Chondrocyte (in vitro differentiated cells): ENCODE results near the gene CDCA7. TPM values are rescaled to one million over a fixed set of nuclear protein-coding genes. Genes with fewer than 3 reads are reported as not detected.
A peak's percentile ranks its signal among the peaks of the same experiment; 100 is the strongest.

Experiments used
- DNase-seq: peaks from one replicate; pipeline ENCODE4 v3.0.0; 2021; ENCODE audit warnings: mixed read lengths, low spot score
- H3K27ac Mint-ChIP-seq: one replicate; pipeline ENCODE4 v1.8.0; 2021; ENCODE audit warnings: mild to moderate bottlenecking, moderate library complexity, mixed read lengths; ENCODE audit not compliant: unreplicated experiment
- H3K27me3 Mint-ChIP-seq: 2 replicates; pipeline ENCODE4 v1.8.0; 2021; ENCODE audit warnings: low read depth, mixed read lengths
- H3K36me3 Mint-ChIP-seq: 2 replicates; pipeline ENCODE4 v1.8.0; 2021; ENCODE audit warnings: low read depth, mixed read lengths
- H3K4me1 Mint-ChIP-seq: 2 replicates; pipeline ENCODE4 v1.8.0; 2021; ENCODE audit warnings: low read depth, mild to moderate bottlenecking, mixed read lengths
- H3K4me3 Mint-ChIP-seq: one replicate; pipeline ENCODE4 v1.8.0; 2021; ENCODE audit warnings: mild to moderate bottlenecking, moderate library complexity, mixed read lengths; ENCODE audit not compliant: unreplicated experiment
- H3K9me3 Mint-ChIP-seq: 2 replicates; pipeline ENCODE4 v1.8.0; 2021; ENCODE audit warnings: low read depth, mixed read lengths
- CTCF ChIP-seq: fragments of 200-600 bp; sonication (generic); IDR thresholded peaks from 2 replicates; pipeline ENCODE4 v1.5.0; 2021; ENCODE audit warnings: antibody characterized with exemption, mild to moderate bottlenecking, moderate library complexity
- total RNA-seq: library from RNA; stranded (reverse); gene quantifications from 3 replicates; pipeline ENCODE4 v1.2.1, GENCODE V29; 2021

CDCA7 gene
- total RNA-seq, 1 donor from 2014 or later = 5.4 TPM

GRCh38 chr2:173353556-173353955, 1.1 kb upstream of the CDCA7 start:
- TF ChIP-seq CTCF = no peak
- H3K27me3 Mint-ChIP-seq = peaks cover 5% of the 10 kb centered on the region
- H3K27ac Mint-ChIP-seq = no peak overlapping the region
- no peak overlapping the region for H3K4me3 Mint-ChIP-seq
- no peak for DNase-seq
- no peaks in the 10 kb centered on the region for H3K9me3 Mint-ChIP-seq
- H3K4me1 Mint-ChIP-seq = peaks cover 15% of the 10 kb centered on the region
- H3K36me3 Mint-ChIP-seq = no peaks in the 10 kb centered on the region

- TF ChIP-seq CTCF = no peak
- H3K27ac Mint-ChIP-seq = peak overlapping the region; percentile 84
- DNase-seq = no peak
- peaks cover 5% of the 10 kb centered on the region for H3K27me3 Mint-ChIP-seq
- H3K4me1 Mint-ChIP-seq = peaks cover 15% of the 10 kb centered on the region
- H3K9me3 Mint-ChIP-seq = no peaks in the 10 kb centered on the region
- peak overlapping the region; percentile 77 for H3K4me3 Mint-ChIP-seq
- no peaks in the 10 kb centered on the region for H3K36me3 Mint-ChIP-seq
Observed at GRCh38 chr2:173354073-173354581, 545 bp upstream of the CDCA7 start.

GRCh38 chr2:173355132-173355865, 627 bp downstream of the CDCA7 start:
- Mint-ChIP-seq H3K36me3 (no peaks in the 10 kb centered on the region), H3K4me1 (peaks cover 15% of the 10 kb centered on the region), H3K4me3 (peak overlapping the region; percentile 87), H3K27me3 (peaks cover 5% of the 10 kb centered on the region), H3K9me3 (no peaks in the 10 kb centered on the region), H3K27ac (peak overlapping the region; percentile 68)
- TF ChIP-seq CTCF = no peak
- DNase-seq = no peak

- Mint-ChIP-seq H3K9me3 (no peaks in the 10 kb centered on the region), H3K4me1 (peaks cover 15% of the 10 kb centered on the region), H3K36me3 (no peaks in the 10 kb centered on the region), H3K4me3 (peak overlapping the region; percentile 87), H3K27ac (peak overlapping the region; percentile 68), H3K27me3 (peaks cover 5% of the 10 kb centered on the region)
- TF ChIP-seq CTCF = no peak
- no peak for DNase-seq
Observed at GRCh38 chr2:173355866-173356508, 1.3 kb downstream of the CDCA7 start.

GRCh38 chr2:173357346-173357745, 2.7 kb downstream of the CDCA7 start:
- TF ChIP-seq CTCF = no peak
- DNase-seq = no peak
- H3K27ac Mint-ChIP-seq = no peak overlapping the region
- H3K27me3 Mint-ChIP-seq = peaks cover 2% of the 10 kb centered on the region
- peaks cover 15% of the 10 kb centered on the region for H3K4me1 Mint-ChIP-seq
- no peaks in the 10 kb centered on the region for H3K36me3 Mint-ChIP-seq
- H3K9me3 Mint-ChIP-seq = no peaks in the 10 kb centered on the region
- H3K4me3 Mint-ChIP-seq = no peak overlapping the region
